Measurements from ENCODE around the gene HMOX2.
A peak's percentile ranks its signal among the peaks of the same experiment; 100 is the strongest.

HMOX2 gene

GRCh38 chr16:4488499-4488967 lies 12.3 kb downstream of the HMOX2 start:
- H3K36me3 ChIP-seq: peaks cover 55 to 87% (median 77%) of the 10 kb centered on the region in 11 experiments
- H3K4me2 ChIP-seq: peak overlapping the region; percentile 58 to 80 (median 71)
- TF ChIP-seq Cebpa-rat (IDR thresholded peaks at IDR 0.05): no peak
- no peaks in the 10 kb centered on the region for H3K9me3 ChIP-seq (replicated peaks in 1 of 11)
- peaks cover 66 to 99% (median 89%) of the 10 kb centered on the region in 11 experiments; a peak in 21 of 22 replicates for H4K20me1 ChIP-seq
- H3K4me1 ChIP-seq: peaks cover 29 to 48% (median 36%) of the 10 kb centered on the region in 10 experiments
- no peak overlapping the region for H3K4me3 ChIP-seq
- H3K27me3 ChIP-seq: no peaks in the 10 kb centered on the region
- H3K27ac ChIP-seq: peak overlapping the region in 8 of 11 experiments; percentile 2 to 53 (median 41); a peak in 13 of 22 replicates
- peak overlapping the region in 7 of 11 experiments; percentile 3 to 34 (median 13); a peak in 4 of 22 replicates for H3K9ac ChIP-seq

- Histone ChIP-seq H3K9me3 (replicated peaks in 1 of 11) (no peaks in the 10 kb centered on the region), H3K4me3 (no peak overlapping the region), H4K20me1 (peaks cover 66 to 100% (median 91%) of the 10 kb centered on the region in 11 experiments; a peak in 21 of 22 replicates), H3K4me2 (peak overlapping the region; percentile 58 to 80 (median 71)), H3K36me3 (peaks cover 53 to 84% (median 75%) of the 10 kb centered on the region in 11 experiments), H3K27ac (peak overlapping the region in 8 of 11 experiments; percentile 2 to 53 (median 41); a peak in 8 of 22 replicates), H3K9ac (peak overlapping the region in 6 of 11 experiments; percentile 3 to 34 (median 10); a peak in 2 of 22 replicates), H3K4me1 (peaks cover 29 to 48% (median 36%) of the 10 kb centered on the region in 10 experiments), H3K27me3 (no peaks in the 10 kb centered on the region)
- no peak for TF ChIP-seq Cebpa-rat (IDR thresholded peaks at IDR 0.05)
Observed at GRCh38 chr16:4489030-4489429, 12.8 kb downstream of the HMOX2 start.

- H3K4me3 ChIP-seq: no peak overlapping the region
- H3K36me3 ChIP-seq: peaks cover 41 to 78% (median 59%) of the 10 kb centered on the region in 11 experiments
- H4K20me1 ChIP-seq: peaks cover 83 to 100% (median 99%) of the 10 kb centered on the region in 11 experiments; a peak in 21 of 22 replicates
- no peaks in the 10 kb centered on the region for H3K9me3 ChIP-seq (replicated peaks in 1 of 11)
- no peak overlapping the region for H3K4me2 ChIP-seq
- no peak overlapping the region for H3K27ac ChIP-seq
- no peak for TF ChIP-seq Cebpa-rat (IDR thresholded peaks at IDR 0.05)
- no peak overlapping the region for H3K9ac ChIP-seq
- H3K27me3 ChIP-seq: no peaks in the 10 kb centered on the region
- H3K4me1 ChIP-seq: peaks cover 23 to 42% (median 27%) of the 10 kb centered on the region in 10 experiments
Observed at GRCh38 chr16:4491898-4492297, 15.7 kb downstream of the HMOX2 start.

- H3K4me1 ChIP-seq: peaks cover 0 to 26% (median 17%) of the 10 kb centered on the region in 10 experiments; a peak in 18 of 20 replicates
- no peak overlapping the region; a peak in 1 of 22 replicates for H3K4me2 ChIP-seq
- peaks cover 89 to 100% (median 99%) of the 10 kb centered on the region in 11 experiments for H4K20me1 ChIP-seq
- H3K27ac ChIP-seq: no peak overlapping the region
- H3K36me3 ChIP-seq: peaks cover 34 to 86% (median 50%) of the 10 kb centered on the region in 11 experiments
- no peak overlapping the region for H3K4me3 ChIP-seq
- no peaks in the 10 kb centered on the region for H3K9me3 ChIP-seq (replicated peaks in 1 of 11)
- no peak for TF ChIP-seq Cebpa-rat (IDR thresholded peaks at IDR 0.05)
- no peak overlapping the region for H3K9ac ChIP-seq
- no peaks in the 10 kb centered on the region for H3K27me3 ChIP-seq
Observed at GRCh38 chr16:4494746-4495490, 18.7 kb downstream of the HMOX2 start.

GRCh38 chr16:4495766-4496165 lies 19.6 kb downstream of the HMOX2 start:
- Histone ChIP-seq H3K9me3 (replicated peaks in 1 of 11) (no peaks in the 10 kb centered on the region), H3K27ac (no peak overlapping the region), H3K9ac (no peak overlapping the region), H3K4me2 (no peak overlapping the region), H3K4me3 (no peak overlapping the region), H3K4me1 (peaks cover 7 to 31% (median 17%) of the 10 kb centered on the region in 10 experiments), H3K36me3 (peaks cover 28 to 80% (median 50%) of the 10 kb centered on the region in 11 experiments), H3K27me3 (no peaks in the 10 kb centered on the region), H4K20me1 (peaks cover 90 to 100% (median 99%) of the 10 kb centered on the region in 11 experiments)
- TF ChIP-seq Cebpa-rat (IDR thresholded peaks at IDR 0.05): no peak

- no peak for TF ChIP-seq Cebpa-rat (IDR thresholded peaks at IDR 0.05)
Observed at GRCh38 chr16:4496305-4496704, 20.1 kb downstream of the HMOX2 start.

GRCh38 chr16:4498546-4499195 lies 22.5 kb downstream of the HMOX2 start:
- Histone ChIP-seq H3K4me2 (peak overlapping the region in 8 of 11 experiments; percentile 39 to 77 (median 66); a peak in 16 of 22 replicates), H3K27me3 (no peaks in the 10 kb centered on the region), H3K36me3 (peaks cover 15 to 52% (median 24%) of the 10 kb centered on the region in 11 experiments), H3K9me3 (replicated peaks in 1 of 11) (no peaks in the 10 kb centered on the region), H3K4me1 (peaks cover 10 to 36% (median 17%) of the 10 kb centered on the region in 10 experiments), H3K9ac (peak overlapping the region in 1 of 11 experiments; percentile 13; a peak in 1 of 22 replicates), H3K4me3 (no peak overlapping the region), H4K20me1 (peaks cover 92 to 100% (median 100%) of the 10 kb centered on the region in 11 experiments), H3K27ac (no peak overlapping the region)
- no peak for TF ChIP-seq Cebpa-rat (IDR thresholded peaks at IDR 0.05)

More at GRCh38 chr16:4496305-4496704, 20.1 kb downstream of the HMOX2 start:
- Histone ChIP-seq H3K9ac (no peak overlapping the region), H3K9me3 (replicated peaks in 1 of 11) (no peaks in the 10 kb centered on the region), H3K4me3 (no peak overlapping the region), H3K4me1 (peaks cover 10 to 36% (median 17%) of the 10 kb centered on the region in 10 experiments), H4K20me1 (peaks cover 90 to 100% (median 99%) of the 10 kb centered on the region in 11 experiments), H3K36me3 (peaks cover 23 to 74% (median 47%) of the 10 kb centered on the region in 11 experiments), H3K27ac (no peak overlapping the region), H3K4me2 (no peak overlapping the region), H3K27me3 (no peaks in the 10 kb centered on the region)

GRCh38 chr16:4499196-4499555 lies 23.0 kb downstream of the HMOX2 start:
- Histone ChIP-seq H3K27me3 (no peaks in the 10 kb centered on the region), H3K36me3 (peaks cover 15 to 51% (median 24%) of the 10 kb centered on the region in 11 experiments), H4K20me1 (peaks cover 97 to 100% (median 100%) of the 10 kb centered on the region in 11 experiments), H3K9ac (no peak overlapping the region), H3K4me1 (peaks cover 10 to 36% (median 19%) of the 10 kb centered on the region in 10 experiments), H3K27ac (no peak overlapping the region), H3K4me3 (no peak overlapping the region), H3K9me3 (replicated peaks in 1 of 11) (no peaks in the 10 kb centered on the region), H3K4me2 (peak overlapping the region in 6 of 11 experiments; percentile 51 to 77 (median 66); a peak in 11 of 22 replicates)
- TF ChIP-seq Cebpa-rat (IDR thresholded peaks at IDR 0.05): no peak
